ENCODE measurements around the gene SEMA3F.

DNA sequence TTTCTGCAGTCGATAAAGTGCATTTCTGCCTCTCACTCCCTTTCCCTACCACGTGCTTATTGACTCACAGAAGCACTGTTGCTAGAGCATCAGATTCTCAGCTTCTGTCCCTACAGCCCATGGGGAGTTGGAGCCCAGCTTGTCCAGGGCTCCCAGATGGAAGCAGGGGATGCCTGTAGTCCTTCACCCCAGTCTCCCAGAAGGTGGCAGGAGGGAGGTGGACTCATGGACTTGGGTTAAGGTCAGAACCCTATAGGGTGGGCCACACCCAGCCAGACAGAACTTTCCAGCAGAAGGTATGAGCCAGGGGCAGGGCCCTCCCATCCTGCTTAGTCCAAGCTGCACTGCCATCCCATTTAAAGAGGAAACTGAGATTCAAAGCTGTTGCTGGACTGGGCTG lies 33.1 kb upstream of the SEMA3F start:
- TF ChIP-seq, protein P1, sequence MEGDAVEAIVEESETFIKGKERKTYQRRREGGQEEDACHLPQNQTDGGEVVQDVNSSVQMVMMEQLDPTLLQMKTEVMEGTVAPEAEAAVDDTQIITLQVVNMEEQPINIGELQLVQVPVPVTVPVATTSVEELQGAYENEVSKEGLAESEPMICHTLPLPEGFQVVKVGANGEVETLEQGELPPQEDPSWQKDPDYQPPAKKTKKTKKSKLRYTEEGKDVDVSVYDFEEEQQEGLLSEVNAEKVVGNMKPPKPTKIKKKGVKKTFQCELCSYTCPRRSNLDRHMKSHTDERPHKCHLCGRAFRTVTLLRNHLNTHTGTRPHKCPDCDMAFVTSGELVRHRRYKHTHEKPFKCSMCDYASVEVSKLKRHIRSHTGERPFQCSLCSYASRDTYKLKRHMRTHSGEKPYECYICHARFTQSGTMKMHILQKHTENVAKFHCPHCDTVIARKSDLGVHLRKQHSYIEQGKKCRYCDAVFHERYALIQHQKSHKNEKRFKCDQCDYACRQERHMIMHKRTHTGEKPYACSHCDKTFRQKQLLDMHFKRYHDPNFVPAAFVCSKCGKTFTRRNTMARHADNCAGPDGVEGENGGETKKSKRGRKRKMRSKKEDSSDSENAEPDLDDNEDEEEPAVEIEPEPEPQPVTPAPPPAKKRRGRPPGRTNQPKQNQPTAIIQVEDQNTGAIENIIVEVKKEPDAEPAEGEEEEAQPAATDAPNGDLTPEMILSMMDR (conservative IDR thresholded peaks at IDR 0.05; ENCODE audit: low read depth, low read length), result no peak
- TF ChIP-seq EZH2 (IDR thresholded peaks at IDR 0.05; ENCODE audit: borderline replicate concordance, low read depth, low read length, poor library complexity, severe bottlenecking), result no peak

All from A673 (cell line).